ENCODE data around the gene PEAK3.

DNA sequence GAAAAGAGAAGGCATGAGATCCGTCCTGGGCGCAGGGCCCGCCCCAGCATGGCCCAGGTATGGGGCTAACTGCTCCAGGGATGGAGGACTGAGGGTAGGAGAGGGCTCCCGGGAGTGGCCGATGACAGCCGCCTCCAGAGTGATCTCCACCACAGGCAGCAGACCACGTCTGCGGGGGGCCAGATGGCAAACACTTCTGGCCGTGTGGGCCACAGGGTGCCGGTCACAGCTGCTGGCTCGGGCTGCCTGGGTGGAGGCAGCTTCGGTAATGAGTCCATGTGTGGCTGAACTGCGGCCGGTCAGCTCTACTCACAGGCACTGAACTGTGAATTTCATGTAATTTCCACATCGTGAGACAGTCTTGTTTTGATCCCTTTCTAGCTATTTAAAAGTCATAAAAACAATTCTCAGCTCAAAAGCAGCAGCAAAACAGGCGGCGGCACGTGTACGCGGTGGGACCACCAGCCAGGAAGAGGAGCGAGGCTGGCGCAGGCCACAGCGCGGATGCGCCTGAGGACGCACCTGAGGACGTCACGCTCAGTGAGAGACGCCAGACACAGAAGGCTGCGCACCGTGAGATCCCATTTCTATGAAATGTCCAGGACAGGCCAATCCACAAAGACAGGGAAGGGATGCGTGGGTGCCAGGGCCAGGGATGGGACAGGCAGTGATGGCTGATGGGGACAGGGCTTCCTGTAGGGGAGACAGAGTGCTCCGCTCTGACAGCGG, 42.4 kb upstream of the PEAK3 start:
- TF ChIP-seq CTCF (IDR thresholded peaks at IDR 0.05) (no peak), POLR2AphosphoS5 (IDR thresholded peaks at IDR 0.05) (no peak)
